ENCODE data around the gene EEF2. TPM values are rescaled to one million over a fixed set of nuclear protein-coding genes. Genes with fewer than 3 reads are reported as not detected.

EEF2 gene
- total RNA-seq, 2 donors from 2014 or later = 1,974 to 1,998 TPM

DNA sequence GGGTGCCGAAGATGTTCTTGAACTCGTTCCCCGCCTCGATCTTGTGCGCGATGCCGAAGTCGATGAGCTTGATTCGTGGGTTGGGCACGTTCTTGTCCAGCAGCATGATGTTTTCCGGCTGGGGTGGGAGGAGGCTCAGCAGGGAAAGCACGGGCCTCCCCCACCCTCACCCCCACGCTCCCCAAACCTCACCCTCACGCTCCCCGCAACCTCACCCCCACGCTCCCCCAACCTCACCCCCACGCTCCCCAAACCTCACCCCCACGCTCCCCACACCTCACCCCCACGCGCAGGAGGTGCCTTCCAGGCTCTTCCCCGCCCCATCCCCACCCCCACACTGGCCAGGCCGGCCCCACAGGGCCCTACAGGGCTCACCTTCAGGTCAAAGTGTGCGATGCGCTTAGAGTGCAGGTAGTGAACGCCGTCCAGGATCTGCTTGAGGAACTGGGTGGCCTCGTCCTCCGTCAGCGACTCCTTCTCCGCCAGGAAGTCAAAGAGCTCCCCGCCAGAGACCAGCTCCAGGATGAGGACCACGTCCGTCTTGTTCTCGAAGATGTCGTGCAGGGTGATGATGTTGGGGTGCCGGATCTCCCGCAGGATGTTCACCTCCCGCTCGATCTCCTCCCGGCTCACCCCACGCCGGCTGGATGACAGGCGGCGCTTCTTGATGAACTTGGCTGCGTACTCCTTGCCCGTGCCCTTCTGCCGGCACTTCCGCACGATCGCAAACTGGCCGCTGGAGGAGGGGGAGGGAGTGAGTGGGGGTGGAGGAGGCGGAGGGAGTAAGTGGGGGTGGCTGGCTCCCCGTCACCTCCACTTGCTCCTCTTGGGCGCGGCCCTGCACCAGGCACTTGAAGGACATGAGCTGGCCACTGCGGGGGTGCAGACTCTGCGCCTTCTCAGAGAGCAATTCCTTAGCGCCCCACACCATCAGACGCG lies 20.7 kb downstream of the EEF2 start:
- no peak overlapping the region for H3K4me3 ChIP-seq
- DNase-seq (ENCODE audit: low spot score) = no peak

DNA sequence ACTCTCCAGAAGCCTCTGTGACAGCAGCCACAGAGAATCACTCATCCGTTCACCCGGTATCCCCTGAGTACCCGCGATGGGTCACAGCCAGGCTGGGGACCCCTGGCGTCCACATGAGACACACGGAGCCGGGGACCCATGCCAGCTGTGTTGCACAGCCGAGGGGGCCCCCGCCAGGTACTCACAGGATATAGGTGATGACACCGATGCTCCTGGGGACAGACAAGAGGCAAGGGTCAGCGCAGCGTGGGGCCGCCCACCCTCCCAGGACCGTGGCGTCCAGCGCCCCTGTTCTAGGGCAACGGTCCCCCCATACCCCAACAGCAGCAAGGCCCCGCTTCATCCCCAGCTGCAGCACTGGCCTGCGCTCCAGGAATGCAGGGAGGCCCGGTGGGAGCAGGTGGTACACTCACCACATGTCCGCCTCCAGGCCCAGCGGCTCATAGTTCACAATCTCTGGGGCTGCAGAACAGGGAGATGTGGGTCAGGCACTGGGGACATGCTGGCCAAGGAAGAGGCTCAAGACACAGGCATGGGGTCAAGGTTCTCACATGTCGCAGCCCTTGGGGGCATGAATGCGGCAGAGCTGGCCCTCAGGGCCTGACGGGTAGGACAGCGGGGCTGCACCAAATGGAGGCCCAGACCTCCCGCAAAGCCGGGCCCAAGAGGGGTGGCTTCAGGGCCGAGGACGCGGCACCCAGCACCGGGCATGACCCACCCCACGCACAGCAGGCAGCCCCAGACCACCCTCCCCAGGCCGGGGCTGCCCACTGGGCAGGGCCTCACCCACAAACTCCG lies 21.6 kb downstream of the EEF2 start:
- Histone ChIP-seq H3K27me3 (replicated peaks; ENCODE audit: insufficient read depth) (no peaks in the 10 kb centered on the region), H3K36me3 (peaks cover 24 to 49% of the 10 kb centered on the region in 2 donors), H3K27ac (no peak overlapping the region), H3K4me3 (no peak overlapping the region), H3K9me3 (no peaks in the 10 kb centered on the region), H3K4me1 (replicated peaks) (no peaks in the 10 kb centered on the region)
- TF ChIP-seq POLR2A (IDR thresholded peaks at IDR 0.05) (no peak), POLR2AphosphoS5 (IDR thresholded peaks at IDR 0.05) (no peak)
- TF ChIP-seq, protein P1, sequence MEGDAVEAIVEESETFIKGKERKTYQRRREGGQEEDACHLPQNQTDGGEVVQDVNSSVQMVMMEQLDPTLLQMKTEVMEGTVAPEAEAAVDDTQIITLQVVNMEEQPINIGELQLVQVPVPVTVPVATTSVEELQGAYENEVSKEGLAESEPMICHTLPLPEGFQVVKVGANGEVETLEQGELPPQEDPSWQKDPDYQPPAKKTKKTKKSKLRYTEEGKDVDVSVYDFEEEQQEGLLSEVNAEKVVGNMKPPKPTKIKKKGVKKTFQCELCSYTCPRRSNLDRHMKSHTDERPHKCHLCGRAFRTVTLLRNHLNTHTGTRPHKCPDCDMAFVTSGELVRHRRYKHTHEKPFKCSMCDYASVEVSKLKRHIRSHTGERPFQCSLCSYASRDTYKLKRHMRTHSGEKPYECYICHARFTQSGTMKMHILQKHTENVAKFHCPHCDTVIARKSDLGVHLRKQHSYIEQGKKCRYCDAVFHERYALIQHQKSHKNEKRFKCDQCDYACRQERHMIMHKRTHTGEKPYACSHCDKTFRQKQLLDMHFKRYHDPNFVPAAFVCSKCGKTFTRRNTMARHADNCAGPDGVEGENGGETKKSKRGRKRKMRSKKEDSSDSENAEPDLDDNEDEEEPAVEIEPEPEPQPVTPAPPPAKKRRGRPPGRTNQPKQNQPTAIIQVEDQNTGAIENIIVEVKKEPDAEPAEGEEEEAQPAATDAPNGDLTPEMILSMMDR (IDR thresholded peaks at IDR 0.05) = no peak
- intact Hi-C loops (cut with DNase I) = no loop called here
- 93% methylated on average over 35 of the region's 35 CpGs for WGBS
- DNase-seq (ENCODE audit: low spot score) = no peak

More for the DNA sequence above, 20.7 kb downstream of the EEF2 start:
- Histone ChIP-seq H3K36me3 (peaks cover 16 to 40% of the 10 kb centered on the region in 2 donors), H3K27ac (no peak overlapping the region), H3K4me1 (replicated peaks) (peaks cover 7% of the 10 kb centered on the region), H3K9me3 (no peaks in the 10 kb centered on the region), H3K27me3 (replicated peaks; ENCODE audit: insufficient read depth) (no peaks in the 10 kb centered on the region)
- TF ChIP-seq POLR2A (IDR thresholded peaks at IDR 0.05) (no peak), POLR2AphosphoS5 (IDR thresholded peaks at IDR 0.05) (no peak)
- TF ChIP-seq, protein P1 (IDR thresholded peaks at IDR 0.05) = no peak
- intact Hi-C loops (cut with DNase I) = no loop called here
- 85% methylated on average over 59 of the region's 60 CpGs for WGBS

DNA sequence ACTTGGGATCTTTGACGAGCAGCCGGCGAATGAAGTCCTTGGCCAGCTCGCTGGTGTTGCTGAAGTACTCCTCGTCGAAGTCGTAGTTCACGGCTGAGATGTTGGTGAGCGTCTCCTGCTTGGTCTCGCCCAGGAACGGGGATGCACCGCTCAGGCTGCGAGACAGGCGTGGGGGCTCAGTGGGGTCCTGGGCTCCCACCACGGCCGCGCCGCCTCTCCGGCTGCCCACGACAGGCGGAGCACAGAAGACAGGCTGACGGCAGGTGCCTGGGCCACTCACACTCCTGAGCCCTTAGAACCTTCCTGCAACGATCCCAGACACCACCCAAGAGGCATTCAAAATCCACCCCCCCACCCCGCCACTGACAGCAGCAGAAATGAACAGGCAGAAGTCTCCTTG lies 24.3 kb downstream of the EEF2 start:
- Histone ChIP-seq H3K27me3 (replicated peaks; ENCODE audit: insufficient read depth) (no peaks in the 10 kb centered on the region), H3K27ac (no peak overlapping the region), H3K4me3 (no peak overlapping the region), H3K36me3 (peaks cover 24 to 55% of the 10 kb centered on the region in 2 donors), H3K9me3 (no peaks in the 10 kb centered on the region), H3K4me1 (replicated peaks) (no peaks in the 10 kb centered on the region)
- TF ChIP-seq, protein P1 (IDR thresholded peaks at IDR 0.05) = no peak
- intact Hi-C loops (cut with DNase I) = no loop called here
- DNase-seq (ENCODE audit: low spot score) = no peak
- 93% methylated on average over 24 of the region's 24 CpGs for WGBS

DNA sequence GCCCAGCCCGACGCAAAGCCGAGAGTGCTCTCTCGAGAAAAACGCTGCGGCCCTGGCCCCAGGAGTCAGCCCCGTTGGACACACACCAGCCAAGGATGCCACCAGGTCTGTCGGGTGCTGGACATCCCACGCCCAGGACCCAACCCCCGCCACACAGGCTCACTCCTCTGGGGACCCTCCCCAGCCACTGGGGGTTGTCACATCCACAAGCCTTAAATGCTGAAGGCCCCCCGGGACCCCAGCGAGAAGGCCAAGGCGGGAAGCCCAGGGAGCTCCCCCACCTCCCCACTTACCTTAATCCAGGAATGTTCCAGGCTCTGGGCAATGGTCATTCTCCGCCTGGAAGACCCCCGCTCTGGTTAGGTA lies 25.5 kb downstream of the EEF2 start:
- Histone ChIP-seq H3K27me3 (replicated peaks; ENCODE audit: insufficient read depth) (no peaks in the 10 kb centered on the region), H3K4me1 (replicated peaks) (no peaks in the 10 kb centered on the region), H3K36me3 (peaks cover 24 to 55% of the 10 kb centered on the region in 2 donors), H3K27ac (no peak overlapping the region), H3K4me3 (no peak overlapping the region), H3K9me3 (no peaks in the 10 kb centered on the region)
- TF ChIP-seq POLR2A (IDR thresholded peaks at IDR 0.05) (no peak), POLR2AphosphoS5 (IDR thresholded peaks at IDR 0.05) (no peak)
- TF ChIP-seq, protein P1 (IDR thresholded peaks at IDR 0.05) = no peak
- intact Hi-C loops (cut with DNase I) = no loop called here
- WGBS = 95% methylated on average over 14 of the region's 15 CpGs
- no peak for DNase-seq (ENCODE audit: low spot score)
